Lower leg skin (tissue), 3 donors: ENCODE measurements around the gene TUB.

Source experiments
- POLR2A ChIP-seq, 2 donors: fragments of 450-650 bp; IDR thresholded peaks; one replicate each; pipeline ENCODE4 v1.6.1; 2016 to 2017; ENCODE audit warnings: antibody characterized with exemption in 2 of 2, mild to moderate bottlenecking in 1 of 2, moderate library complexity in 1 of 2
- TF ChIP-seq, protein P1 (sequence below), 3 donors: fragments of 450-650 bp; IDR thresholded peaks; one replicate each; pipeline ENCODE4 v1.5.1; 2016; ENCODE audit warnings: antibody characterized with exemption in 3 of 3, mild to moderate bottlenecking in 3 of 3, moderate library complexity in 2 of 3

- TF ChIP-seq, protein P1, sequence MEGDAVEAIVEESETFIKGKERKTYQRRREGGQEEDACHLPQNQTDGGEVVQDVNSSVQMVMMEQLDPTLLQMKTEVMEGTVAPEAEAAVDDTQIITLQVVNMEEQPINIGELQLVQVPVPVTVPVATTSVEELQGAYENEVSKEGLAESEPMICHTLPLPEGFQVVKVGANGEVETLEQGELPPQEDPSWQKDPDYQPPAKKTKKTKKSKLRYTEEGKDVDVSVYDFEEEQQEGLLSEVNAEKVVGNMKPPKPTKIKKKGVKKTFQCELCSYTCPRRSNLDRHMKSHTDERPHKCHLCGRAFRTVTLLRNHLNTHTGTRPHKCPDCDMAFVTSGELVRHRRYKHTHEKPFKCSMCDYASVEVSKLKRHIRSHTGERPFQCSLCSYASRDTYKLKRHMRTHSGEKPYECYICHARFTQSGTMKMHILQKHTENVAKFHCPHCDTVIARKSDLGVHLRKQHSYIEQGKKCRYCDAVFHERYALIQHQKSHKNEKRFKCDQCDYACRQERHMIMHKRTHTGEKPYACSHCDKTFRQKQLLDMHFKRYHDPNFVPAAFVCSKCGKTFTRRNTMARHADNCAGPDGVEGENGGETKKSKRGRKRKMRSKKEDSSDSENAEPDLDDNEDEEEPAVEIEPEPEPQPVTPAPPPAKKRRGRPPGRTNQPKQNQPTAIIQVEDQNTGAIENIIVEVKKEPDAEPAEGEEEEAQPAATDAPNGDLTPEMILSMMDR (IDR thresholded peaks at IDR 0.05) = no peak
- TF ChIP-seq POLR2A (IDR thresholded peaks at IDR 0.05) = no peak
Observed at GRCh38 chr11:8122173-8122764, 41.3 kb downstream of the TUB start.
